Breast epithelium (tissue), 3 donors: ENCODE data around the gene ASTN2.

Experiments
- CTCF ChIP-seq, 3 donors: fragments of 450-650 bp; IDR thresholded peaks; one replicate each; pipeline ENCODE4 v1.5.1; 2016 to 2017; ENCODE audit warnings: antibody characterized with exemption in 3 of 3, mild to moderate bottlenecking in 3 of 3, moderate library complexity in 3 of 3
- POLR2A ChIP-seq: fragments of 450-650 bp; IDR thresholded peaks from one replicate; pipeline ENCODE4 v1.6.1; 2016; ENCODE audit warnings: antibody characterized with exemption, mild to moderate bottlenecking, moderate library complexity

GRCh38 chr9:117014061-117014460 lies 400.8 kb downstream of the ASTN2 start:
- TF ChIP-seq CTCF (IDR thresholded peaks at IDR 0.05) = no peak
- TF ChIP-seq POLR2A = no peak
